ENCODE measurements around the gene SPHKAP.
"Not testable (repeated sequence)": the region's sequence is repeated elsewhere in the genome, so short reads cannot be mapped to it uniquely, and the experiment has no call there.

SPHKAP gene

DNA sequence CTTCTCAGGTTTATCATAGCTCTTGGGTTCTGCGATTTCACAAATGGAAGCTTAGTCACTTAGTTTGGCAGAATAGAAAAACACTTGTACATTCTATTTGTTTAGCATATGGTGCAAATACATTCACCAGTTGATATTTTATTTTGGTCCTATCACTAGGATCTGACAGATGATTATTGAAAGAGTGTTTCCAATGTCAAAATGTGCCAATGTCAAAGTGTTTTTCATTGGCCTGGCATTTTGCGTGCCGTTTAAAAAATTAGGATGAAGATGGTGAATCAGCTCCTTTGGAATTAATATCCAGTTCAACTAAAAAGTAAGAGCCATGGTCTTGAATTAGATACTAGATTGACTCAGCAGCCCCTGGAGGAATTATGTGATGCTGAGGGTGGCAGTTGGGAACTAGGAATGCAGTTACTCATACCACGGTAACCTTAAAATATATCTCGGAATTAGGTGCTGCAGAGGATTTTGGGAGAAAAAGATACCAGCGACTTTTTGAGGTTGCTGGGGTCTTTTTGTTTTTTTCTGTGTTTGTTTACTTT lies 87.0 kb downstream of the SPHKAP start:
- TF ChIP-seq, protein P1, sequence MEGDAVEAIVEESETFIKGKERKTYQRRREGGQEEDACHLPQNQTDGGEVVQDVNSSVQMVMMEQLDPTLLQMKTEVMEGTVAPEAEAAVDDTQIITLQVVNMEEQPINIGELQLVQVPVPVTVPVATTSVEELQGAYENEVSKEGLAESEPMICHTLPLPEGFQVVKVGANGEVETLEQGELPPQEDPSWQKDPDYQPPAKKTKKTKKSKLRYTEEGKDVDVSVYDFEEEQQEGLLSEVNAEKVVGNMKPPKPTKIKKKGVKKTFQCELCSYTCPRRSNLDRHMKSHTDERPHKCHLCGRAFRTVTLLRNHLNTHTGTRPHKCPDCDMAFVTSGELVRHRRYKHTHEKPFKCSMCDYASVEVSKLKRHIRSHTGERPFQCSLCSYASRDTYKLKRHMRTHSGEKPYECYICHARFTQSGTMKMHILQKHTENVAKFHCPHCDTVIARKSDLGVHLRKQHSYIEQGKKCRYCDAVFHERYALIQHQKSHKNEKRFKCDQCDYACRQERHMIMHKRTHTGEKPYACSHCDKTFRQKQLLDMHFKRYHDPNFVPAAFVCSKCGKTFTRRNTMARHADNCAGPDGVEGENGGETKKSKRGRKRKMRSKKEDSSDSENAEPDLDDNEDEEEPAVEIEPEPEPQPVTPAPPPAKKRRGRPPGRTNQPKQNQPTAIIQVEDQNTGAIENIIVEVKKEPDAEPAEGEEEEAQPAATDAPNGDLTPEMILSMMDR (IDR thresholded peaks at IDR 0.05; ENCODE audit: extremely low read depth, missing control alignments) = no peak
- DNase-seq (ENCODE audit: low spot score) = no peak

DNA sequence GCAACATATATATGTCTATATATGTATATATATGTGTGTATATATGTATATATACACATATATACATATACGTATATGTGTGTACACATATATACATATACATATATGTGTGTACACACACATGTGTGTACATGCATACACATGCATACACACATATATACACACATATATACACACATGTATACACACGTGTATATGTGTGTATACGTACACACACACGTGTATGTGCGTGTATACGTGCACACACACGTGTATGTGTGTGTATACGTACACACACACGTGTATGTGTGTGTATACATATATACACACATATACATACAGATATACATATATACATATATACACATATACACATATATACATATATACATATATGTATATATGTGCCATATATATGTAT lies 89.4 kb downstream of the SPHKAP start:
- TF ChIP-seq, protein P1 (IDR thresholded peaks at IDR 0.05; ENCODE audit: extremely low read depth, missing control alignments) = no peak
- no peak for DNase-seq (ENCODE audit: low spot score)

DNA sequence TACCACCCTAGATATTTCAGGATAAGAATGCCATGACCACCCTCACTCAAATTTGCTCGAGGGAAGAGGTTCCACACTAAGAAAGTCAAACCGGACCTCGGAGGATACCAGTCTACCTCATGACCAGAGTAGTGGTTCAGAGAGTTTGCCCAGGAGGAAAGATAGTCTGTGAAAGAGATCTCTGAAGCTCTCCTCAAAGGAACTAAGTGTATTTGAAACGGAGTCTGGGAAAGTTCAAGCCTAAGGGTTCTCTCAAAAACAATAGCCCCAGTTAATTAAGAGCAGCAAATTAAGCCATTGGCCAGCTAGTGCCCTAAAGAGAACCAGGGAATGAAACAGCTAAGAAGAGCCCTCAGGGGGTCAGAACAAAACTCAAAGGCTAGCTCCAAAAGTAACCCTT lies 94.9 kb downstream of the SPHKAP start:
- DNase-seq (ENCODE audit: low spot score) = no peak
- TF ChIP-seq, protein P1 (IDR thresholded peaks at IDR 0.05; ENCODE audit: extremely low read depth, missing control alignments) = no peak

DNA sequence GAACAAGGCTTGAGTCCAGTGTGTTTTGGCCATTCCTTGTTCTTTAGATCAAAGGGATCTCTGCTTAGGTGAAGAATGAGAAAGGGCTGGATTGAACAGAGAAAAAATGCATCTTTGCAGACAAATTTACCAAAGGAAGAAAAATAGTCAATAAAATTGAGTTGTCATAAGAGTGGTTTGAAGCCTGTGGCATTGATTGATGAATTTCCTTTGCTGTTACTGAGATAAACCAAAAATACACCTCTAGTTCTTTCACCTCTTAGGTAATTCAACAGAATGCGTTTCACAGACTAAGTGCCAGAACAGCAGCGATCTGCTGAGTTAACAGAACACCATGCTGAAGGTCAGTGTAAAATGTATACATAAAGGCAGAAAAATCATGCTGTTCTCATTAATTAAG lies 96.8 kb downstream of the SPHKAP start:
- no peak for DNase-seq (ENCODE audit: low spot score)
- TF ChIP-seq, protein P1 (IDR thresholded peaks at IDR 0.05; ENCODE audit: extremely low read depth, missing control alignments) = no peak

GRCh38 chr2:228083131-228083530 lies 98.4 kb downstream of the SPHKAP start:
- no peak for DNase-seq (ENCODE audit: low spot score)
- TF ChIP-seq, protein P1 (IDR thresholded peaks at IDR 0.05; ENCODE audit: extremely low read depth, missing control alignments) = no peak

- DNase-seq (ENCODE audit: low spot score) = no peak
- TF ChIP-seq, protein P1 (IDR thresholded peaks at IDR 0.05; ENCODE audit: extremely low read depth, missing control alignments) = no peak
These were observed 98.9 kb downstream of the SPHKAP start for GRCh38 chr2:228082571-228082970.

DNA sequence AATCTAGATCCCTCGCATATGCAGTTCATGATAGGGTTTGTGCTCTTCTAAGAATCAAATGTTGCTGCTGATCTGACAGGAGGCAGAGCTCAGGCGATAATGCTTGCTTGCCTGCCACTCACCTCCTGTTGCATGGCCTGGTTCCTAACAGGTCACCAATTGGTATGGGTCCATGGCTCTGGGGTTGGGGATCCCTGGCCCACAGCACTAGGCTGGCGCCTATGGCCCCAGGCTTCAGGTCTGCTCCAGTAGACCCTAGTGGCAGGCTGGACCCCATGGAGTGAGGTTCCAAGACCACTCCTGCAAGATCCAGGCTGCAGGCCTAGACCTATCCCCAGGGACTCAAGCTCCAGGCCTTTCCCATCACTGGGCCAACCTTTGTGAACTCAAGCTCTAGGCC lies 102.3 kb downstream of the SPHKAP start:
- DNase-seq (ENCODE audit: low spot score) = no peak
- TF ChIP-seq, protein P1 (IDR thresholded peaks at IDR 0.05; ENCODE audit: extremely low read depth, missing control alignments) = no peak

DNA sequence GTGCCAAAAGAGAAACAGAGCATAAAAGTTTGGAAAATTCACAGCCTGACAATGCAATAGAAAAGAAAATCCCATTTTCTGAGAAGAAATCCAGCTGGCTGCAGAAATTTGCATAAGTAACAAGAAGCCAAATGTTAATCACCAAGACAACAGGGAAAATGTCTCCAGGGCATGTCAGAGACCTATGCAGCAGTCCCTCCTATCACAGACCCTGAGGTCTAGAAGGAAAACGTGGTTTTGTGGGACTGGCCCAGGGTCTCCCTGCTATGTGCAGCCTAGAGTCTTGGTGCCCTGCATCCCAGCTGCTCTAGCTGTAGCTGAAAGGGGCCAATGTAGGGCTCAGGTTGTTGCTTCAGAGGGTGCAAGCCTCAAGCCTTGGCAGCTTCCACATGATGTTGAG lies 104.8 kb downstream of the SPHKAP start:
- not testable (repeated sequence) for DNase-seq (ENCODE audit: low spot score)
